Activated T-cell treated with anti-CD3 and anti-CD28 coated beads, Interleukin-2, amount 50 U/mL, for 72 hours (primary cell): ENCODE data around the gene TNFSF8. TPM values are rescaled to one million over a fixed set of nuclear protein-coding genes. Genes with fewer than 3 reads are reported as not detected.
A peak's percentile ranks its signal among the peaks of the same experiment; 100 is the strongest.

ENCODE experiments used
- ATAC-seq, 2 donors: fragments of 150-1000 bp; cut with Tn5 transposase; replicated peaks in 1 of 2; 2 replicates each; pipeline ENCODE4 v1.10.0; 2021; ENCODE audit warnings: moderate library complexity in 2 of 2, mild to moderate bottlenecking in 1 of 2
- DNase-seq, 2 donors: peaks; one replicate each; pipeline ENCODE4 v3.0.0; 2021 to 2022; ENCODE audit warnings: mixed read lengths in 1 of 2
- H3K27ac Mint-ChIP-seq: one replicate; pipeline ENCODE4 v1.8.0; 2022; ENCODE audit warnings: mild to moderate bottlenecking, moderate library complexity, mixed read lengths
- H3K27me3 Mint-ChIP-seq: one replicate; pipeline ENCODE4 v1.8.0; 2022; ENCODE audit warnings: low read depth, mixed read lengths
- H3K36me3 Mint-ChIP-seq, 2 donors: one replicate each; pipeline ENCODE4 v1.8.0; 2022; ENCODE audit warnings: mixed read lengths in 2 of 2, mild to moderate bottlenecking in 1 of 2; ENCODE audit not compliant: insufficient read depth in 2 of 2
- H3K4me1 Mint-ChIP-seq: one replicate; pipeline ENCODE4 v1.8.0; 2022; ENCODE audit warnings: low read depth, mixed read lengths
- H3K4me3 Mint-ChIP-seq, 2 donors: one replicate each; pipeline ENCODE4 v1.8.0; 2022; ENCODE audit warnings: mild to moderate bottlenecking in 2 of 2, mixed read lengths in 2 of 2, moderate library complexity in 2 of 2
- H3K9me3 Mint-ChIP-seq, 2 donors: one replicate each; pipeline ENCODE4 v1.8.0; 2022; ENCODE audit warnings: mixed read lengths in 2 of 2
- total RNA-seq, 2 donors: library from RNA; stranded (reverse); gene quantifications; one replicate each; pipeline ENCODE4 v1.2.3, GENCODE V29; 2022

TNFSF8 gene, protein sequence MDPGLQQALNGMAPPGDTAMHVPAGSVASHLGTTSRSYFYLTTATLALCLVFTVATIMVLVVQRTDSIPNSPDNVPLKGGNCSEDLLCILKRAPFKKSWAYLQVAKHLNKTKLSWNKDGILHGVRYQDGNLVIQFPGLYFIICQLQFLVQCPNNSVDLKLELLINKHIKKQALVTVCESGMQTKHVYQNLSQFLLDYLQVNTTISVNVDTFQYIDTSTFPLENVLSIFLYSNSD
- total RNA-seq = 10 to 100 TPM; 84.2 to 99.5 TPM

DNA sequence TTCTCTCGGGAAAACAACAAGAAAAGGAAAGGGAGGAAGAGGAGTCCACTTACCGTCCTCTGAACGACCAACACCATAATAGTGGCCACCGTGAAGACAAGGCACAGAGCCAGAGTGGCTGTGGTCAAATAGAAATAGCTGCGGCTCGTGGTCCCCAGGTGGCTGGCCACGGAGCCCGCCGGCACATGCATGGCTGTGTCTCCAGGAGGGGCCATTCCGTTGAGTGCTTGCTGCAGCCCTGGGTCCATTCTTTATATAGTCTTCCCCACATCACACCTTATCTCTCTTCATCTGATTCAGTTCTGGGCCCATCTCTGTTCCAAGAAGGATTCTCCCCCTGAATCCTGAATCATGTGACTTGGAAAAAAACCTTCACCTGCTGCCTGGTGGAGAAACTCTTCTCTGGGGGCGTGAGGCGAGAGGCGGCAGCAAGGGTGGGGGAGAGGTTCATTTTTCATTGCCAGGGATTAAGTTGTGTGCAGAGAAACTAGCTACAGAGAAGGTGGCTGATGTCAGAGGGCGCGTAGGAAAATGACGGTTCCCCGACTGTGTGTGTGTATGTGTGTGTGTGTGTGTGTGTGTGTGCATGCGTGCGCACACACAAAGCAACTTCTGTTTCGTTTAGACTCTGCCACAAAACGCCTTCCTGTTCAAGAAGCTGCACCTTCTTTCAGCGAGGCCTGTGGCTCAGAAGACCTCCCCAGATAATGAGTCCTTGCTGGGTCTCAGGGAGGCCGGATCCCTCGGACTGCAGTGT is at the start of gene TNFSF8:
TSS of gene TNFSF8 (minus strand) at position 536 of the 757 bp plus-strand sequence. CDS start at position 248, 288 bp downstream.
- Mint-ChIP-seq H3K4me3 (peak within 1 kb of the TSS; percentile 94 to 95), H3K9me3 (peaks cover 2 to 3% of the 10 kb centered on the region in 2 donors), H3K27ac (peak within 1 kb of the TSS; percentile 96), H3K36me3 (peaks cover 21 to 30% of the 10 kb centered on the region in 2 donors), H3K27me3 (no peaks in the 10 kb centered on the region), H3K4me1 (peaks cover 47% of the 10 kb centered on the region)
- DNase-seq (peak; percentile 74 to 83), ATAC-seq (peak; percentile 86 to 91)

DNA sequence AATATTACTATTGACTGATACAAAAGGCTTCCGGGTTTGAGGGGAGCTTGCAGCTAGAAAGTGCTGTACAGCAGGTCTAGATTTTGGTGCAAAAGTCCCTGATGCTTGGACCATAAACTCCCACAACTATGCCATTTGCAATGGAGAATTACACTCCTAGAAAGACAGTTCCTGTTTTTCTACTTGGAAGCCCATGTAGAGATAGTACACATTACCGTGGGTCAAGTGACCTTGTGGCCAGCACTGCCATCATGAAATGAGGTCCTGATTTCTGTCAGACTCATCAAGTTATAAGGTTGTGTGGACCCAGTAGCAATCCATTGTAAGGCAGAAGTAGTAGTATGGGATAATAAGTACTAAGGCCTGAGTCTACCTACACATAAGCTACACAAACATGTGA is 42.8 kb upstream of the TNFSF8 start:
- no peak for ATAC-seq
- peaks cover 26% of the 10 kb centered on the region for H3K4me1 Mint-ChIP-seq
- H3K4me3 Mint-ChIP-seq = no peak overlapping the region
- DNase-seq = no peak
- peaks cover 5 to 6% of the 10 kb centered on the region in 2 donors for H3K36me3 Mint-ChIP-seq
- H3K27me3 Mint-ChIP-seq = no peaks in the 10 kb centered on the region
- no peak overlapping the region for H3K27ac Mint-ChIP-seq
- H3K9me3 Mint-ChIP-seq = no peaks in the 10 kb centered on the region

DNA sequence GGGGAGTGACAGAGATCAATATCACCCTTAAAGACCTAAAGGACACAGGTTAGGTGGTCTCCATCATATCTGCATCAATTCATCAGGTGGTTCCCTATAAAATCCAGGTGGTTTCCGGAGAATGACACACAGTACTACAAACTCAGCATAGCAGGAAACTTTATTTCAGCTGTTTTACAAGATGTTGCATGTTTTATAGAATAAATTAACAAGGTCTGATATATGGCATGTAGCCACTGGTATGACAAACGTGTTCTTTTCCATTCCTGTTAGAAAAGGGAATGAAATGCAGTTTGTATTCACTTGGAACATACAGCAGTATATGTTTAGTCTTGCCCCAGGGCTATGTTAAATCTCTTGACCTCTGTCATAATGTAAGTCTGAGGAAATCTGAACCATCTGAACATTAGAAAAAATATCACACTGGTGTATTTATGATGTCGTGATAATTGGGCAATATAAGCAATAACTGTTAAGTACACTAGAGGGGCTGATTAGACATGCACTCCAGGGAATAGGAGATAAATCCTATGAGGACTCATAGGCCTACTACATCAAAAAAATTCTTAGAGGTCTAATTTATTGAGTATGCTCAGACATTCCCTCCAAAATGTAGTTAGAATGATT is 42.2 kb upstream of the TNFSF8 start:
- H3K9me3 Mint-ChIP-seq = no peaks in the 10 kb centered on the region
- ATAC-seq = no peak
- H3K36me3 Mint-ChIP-seq = peaks cover 5 to 6% of the 10 kb centered on the region in 2 donors
- DNase-seq = no peak
- H3K4me3 Mint-ChIP-seq = no peak overlapping the region
- no peaks in the 10 kb centered on the region for H3K27me3 Mint-ChIP-seq
- no peak overlapping the region for H3K27ac Mint-ChIP-seq
- H3K4me1 Mint-ChIP-seq = peaks cover 32% of the 10 kb centered on the region

DNA sequence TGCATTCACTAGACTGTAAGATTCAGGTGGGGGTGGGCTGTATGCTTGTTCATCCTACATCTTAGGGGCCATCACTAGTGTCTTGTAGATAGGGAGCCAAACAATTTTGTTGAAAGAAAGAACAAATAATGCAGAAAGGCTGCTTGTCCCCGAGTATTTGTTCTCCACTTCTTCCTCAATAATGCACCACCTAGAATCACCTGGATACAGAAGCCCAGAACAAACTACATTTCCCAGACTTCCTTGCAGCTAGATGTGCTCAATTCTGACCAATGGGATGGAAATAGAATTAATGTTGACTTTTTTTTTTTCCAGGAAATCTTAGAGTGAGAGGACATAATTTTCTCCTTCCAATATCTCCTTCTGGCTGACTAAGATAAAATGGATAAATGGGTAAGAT is 38.9 kb upstream of the TNFSF8 start:
- DNase-seq (no peak), ATAC-seq (peak in 1 of 2 donors; percentile 5)
- peak overlapping the region; percentile 40 to 68 for H3K4me3 Mint-ChIP-seq
- no peaks in the 10 kb centered on the region for H3K27me3 Mint-ChIP-seq
- H3K27ac Mint-ChIP-seq = no peak overlapping the region
- H3K4me1 Mint-ChIP-seq = peaks cover 39% of the 10 kb centered on the region
- peaks cover 0 to 8% of the 10 kb centered on the region in 2 donors for H3K36me3 Mint-ChIP-seq
- peaks cover 2% of the 10 kb centered on the region in 2 donors for H3K9me3 Mint-ChIP-seq

DNA sequence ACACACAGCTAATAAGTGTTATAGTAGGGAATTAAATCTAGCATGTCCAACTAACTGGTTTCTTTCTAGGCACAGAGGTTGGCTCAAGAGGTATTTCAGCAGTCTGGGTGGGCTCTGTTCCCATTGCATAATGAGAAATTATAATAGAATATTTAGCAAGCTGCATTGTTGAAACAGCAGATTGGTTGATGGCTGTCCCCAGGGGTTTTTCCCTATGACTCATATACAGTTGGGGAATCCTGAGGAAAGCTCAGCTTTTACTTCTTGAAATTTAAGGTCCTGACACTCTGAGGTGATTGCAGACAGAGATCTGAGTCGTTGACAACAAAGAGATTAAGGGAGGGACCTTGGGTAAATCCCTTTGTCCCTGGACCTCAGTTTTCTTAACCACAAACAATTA is 38.3 kb upstream of the TNFSF8 start:
- peaks cover 0 to 10% of the 10 kb centered on the region in 2 donors for H3K36me3 Mint-ChIP-seq
- H3K4me1 Mint-ChIP-seq = peaks cover 35% of the 10 kb centered on the region
- ATAC-seq (peak; percentile 69 to 77), DNase-seq (no peak)
- H3K4me3 Mint-ChIP-seq = peak overlapping the region; percentile 40 to 68
- H3K9me3 Mint-ChIP-seq = peaks cover 2% of the 10 kb centered on the region in 2 donors
- H3K27ac Mint-ChIP-seq = no peak overlapping the region
- no peaks in the 10 kb centered on the region for H3K27me3 Mint-ChIP-seq

DNA sequence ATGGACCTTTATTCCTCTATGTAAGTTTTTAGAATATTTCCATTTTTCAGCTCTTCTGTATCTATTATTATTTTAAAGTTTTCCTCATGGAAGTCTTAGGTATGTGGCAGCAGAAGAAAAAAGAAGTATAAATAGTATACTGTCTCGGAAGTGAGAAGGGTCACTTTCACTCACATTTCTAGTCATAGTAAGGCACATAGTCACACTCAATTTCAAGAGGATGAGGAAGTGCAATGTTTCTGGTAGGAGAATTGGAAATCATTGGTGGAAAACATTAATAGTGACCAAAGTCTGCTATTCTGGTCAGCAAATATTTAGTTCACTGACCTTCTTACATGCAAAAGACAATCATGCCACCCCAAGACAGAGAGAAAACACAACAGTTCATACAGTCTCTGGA is 35.2 kb upstream of the TNFSF8 start:
- Mint-ChIP-seq H3K36me3 (peaks cover 16 to 34% of the 10 kb centered on the region in 2 donors), H3K4me1 (peaks cover 33% of the 10 kb centered on the region), H3K4me3 (no peak overlapping the region), H3K9me3 (peaks cover 13 to 14% of the 10 kb centered on the region in 2 donors), H3K27me3 (no peaks in the 10 kb centered on the region), H3K27ac (peak overlapping the region; percentile 67)
- ATAC-seq (no peak), DNase-seq (no peak)

DNA sequence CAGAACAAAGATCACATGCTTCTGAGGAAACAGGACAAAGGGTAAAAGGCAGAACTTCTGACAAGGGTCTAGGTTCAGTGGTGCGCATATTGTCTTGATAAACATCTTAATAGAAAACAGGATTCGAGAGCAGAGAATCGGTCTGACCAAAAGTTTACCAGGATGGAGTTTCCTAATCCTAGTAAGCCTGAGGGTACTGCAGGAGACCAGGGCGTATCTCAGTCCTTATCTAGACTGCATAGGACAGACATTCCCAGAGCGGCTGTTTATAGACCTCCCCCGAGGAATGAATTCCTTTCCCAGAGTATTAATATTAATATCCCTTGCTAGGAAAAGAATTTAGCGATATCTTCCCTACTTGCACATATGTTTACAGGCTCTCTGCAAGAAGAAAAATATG is 32.4 kb upstream of the TNFSF8 start:
- ATAC-seq (no peak), DNase-seq (no peak)
- H3K36me3 Mint-ChIP-seq = peaks cover 27 to 53% of the 10 kb centered on the region in 2 donors
- H3K27me3 Mint-ChIP-seq = no peaks in the 10 kb centered on the region
- H3K27ac Mint-ChIP-seq = no peak overlapping the region
- no peak overlapping the region for H3K4me3 Mint-ChIP-seq
- peaks cover 40% of the 10 kb centered on the region for H3K4me1 Mint-ChIP-seq
- H3K9me3 Mint-ChIP-seq = peaks cover 27% of the 10 kb centered on the region in 2 donors

DNA sequence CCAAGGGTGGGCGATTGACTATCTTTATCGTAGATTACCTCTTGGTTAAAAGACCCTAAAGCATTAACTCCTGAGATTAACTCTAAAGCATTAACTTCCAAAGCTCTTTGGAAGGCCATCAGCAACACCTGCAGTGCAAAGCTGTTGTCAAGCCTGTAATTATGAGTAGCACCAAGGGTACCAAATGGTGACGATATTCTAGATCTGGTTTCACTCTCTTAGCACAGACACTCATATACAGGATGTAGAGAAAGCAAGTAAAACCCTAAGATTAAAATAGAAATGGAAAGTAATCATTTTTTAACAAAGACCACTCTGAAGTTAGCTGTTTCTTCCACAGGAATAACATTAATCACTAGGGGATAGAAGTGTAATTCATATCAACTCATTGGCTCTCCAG is 29.9 kb upstream of the TNFSF8 start:
- no peaks in the 10 kb centered on the region for H3K27me3 Mint-ChIP-seq
- DNase-seq (no peak), ATAC-seq (peak; percentile 24 to 29)
- no peak overlapping the region for H3K27ac Mint-ChIP-seq
- H3K4me3 Mint-ChIP-seq = peak overlapping the region; percentile 1 to 13
- peaks cover 25 to 28% of the 10 kb centered on the region in 2 donors for H3K9me3 Mint-ChIP-seq
- peaks cover 55% of the 10 kb centered on the region for H3K4me1 Mint-ChIP-seq
- H3K36me3 Mint-ChIP-seq = peaks cover 29 to 56% of the 10 kb centered on the region in 2 donors

DNA sequence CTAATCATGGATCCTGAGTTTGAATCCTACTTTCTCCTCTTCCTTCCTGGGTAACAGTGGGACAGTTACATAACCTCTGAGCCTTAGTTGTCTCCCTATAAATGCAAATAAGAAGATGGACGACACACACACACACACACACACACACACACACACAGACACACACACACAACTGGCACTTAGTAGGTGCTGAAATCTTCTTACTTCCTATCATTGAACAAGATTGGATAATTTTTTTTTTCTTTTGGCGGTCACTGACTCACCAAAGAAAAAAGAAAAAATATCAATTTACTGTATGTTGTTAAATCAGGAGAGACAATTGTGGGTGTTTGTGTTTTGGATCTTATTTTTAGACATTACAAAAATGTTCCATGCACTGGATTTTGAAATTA is 28.4 kb upstream of the TNFSF8 start:
- peaks cover 69% of the 10 kb centered on the region for H3K4me1 Mint-ChIP-seq
- peaks cover 25 to 28% of the 10 kb centered on the region in 2 donors for H3K9me3 Mint-ChIP-seq

DNA sequence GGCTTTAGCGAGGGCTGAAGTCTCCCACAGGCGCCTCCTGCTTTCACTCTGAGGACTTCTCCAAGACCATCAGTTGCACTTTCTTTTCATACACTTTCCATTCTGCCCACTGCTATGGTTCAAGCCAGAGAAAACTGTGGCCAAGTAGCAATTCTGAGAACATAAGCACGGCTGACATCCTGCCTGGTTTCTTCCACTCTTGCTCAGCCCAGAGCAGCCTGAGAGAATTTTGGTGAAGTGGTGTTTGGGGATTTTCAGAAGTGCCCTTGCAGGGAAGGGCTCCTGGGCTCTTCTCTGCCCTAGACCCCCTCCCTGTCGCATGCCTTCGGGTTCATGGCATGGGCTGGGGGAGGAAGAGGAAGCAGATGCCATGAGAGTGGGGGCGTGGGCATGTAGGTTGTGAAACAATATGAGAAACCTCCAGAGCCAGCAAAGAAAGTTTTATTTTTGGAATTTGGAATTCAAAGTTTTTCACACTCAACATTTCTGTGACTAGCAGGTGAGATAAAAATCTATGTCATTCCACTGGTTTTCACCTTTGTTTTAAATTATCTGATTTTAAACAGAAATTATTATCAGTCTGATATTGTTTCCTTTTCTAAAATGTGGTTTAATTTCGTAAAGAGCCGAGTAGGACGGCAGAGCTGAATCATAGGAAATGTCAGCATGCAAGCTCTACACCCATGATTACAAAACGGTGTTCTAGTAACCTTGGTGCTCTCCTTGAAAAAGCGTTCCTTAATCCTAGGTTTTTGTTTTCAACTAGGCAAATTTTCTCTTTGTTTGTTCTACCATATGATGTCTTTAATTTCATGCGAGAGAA is 27.8 kb upstream of the TNFSF8 start:
- H3K27me3 Mint-ChIP-seq = no peaks in the 10 kb centered on the region
- H3K4me1 Mint-ChIP-seq = peaks cover 74% of the 10 kb centered on the region
- peaks cover 29 to 50% of the 10 kb centered on the region in 2 donors for H3K36me3 Mint-ChIP-seq
- peak overlapping the region; percentile 84 to 85 for H3K4me3 Mint-ChIP-seq
- peaks cover 25 to 28% of the 10 kb centered on the region in 2 donors for H3K9me3 Mint-ChIP-seq
- H3K27ac Mint-ChIP-seq = peak overlapping the region; percentile 77
- peak; percentile 88 to 90 for ATAC-seq
- DNase-seq = peak; percentile 58 to 60

More for the DNA sequence above, 28.4 kb upstream of the TNFSF8 start:
- peaks cover 29 to 50% of the 10 kb centered on the region in 2 donors for H3K36me3 Mint-ChIP-seq
- H3K4me3 Mint-ChIP-seq = peak overlapping the region; percentile 84 to 85
- H3K27ac Mint-ChIP-seq = peak overlapping the region; percentile 77
- no peaks in the 10 kb centered on the region for H3K27me3 Mint-ChIP-seq
- no peak for DNase-seq
- ATAC-seq = no peak

DNA sequence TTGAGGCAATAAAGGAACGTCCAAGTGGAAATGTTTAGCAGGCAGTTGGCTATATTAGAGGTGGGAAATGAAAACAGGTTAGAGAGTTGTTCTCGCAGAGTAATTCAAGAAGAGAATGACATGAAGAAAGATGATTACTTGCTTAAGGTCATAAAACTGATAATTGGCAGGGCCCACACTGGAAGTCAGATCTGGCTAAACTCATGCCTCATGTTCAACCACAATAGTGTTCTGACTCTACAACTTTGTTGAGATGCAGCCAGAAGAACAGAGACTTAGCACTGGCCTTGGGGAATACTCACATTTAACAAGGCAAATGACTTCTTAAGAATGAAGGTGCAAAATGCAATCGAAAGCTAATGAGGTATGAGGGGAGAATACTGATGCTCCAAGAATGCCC is 27.2 kb upstream of the TNFSF8 start:
- Mint-ChIP-seq H3K27ac (peak overlapping the region; percentile 59), H3K27me3 (no peaks in the 10 kb centered on the region), H3K9me3 (peaks cover 22 to 28% of the 10 kb centered on the region in 2 donors), H3K36me3 (peaks cover 27 to 45% of the 10 kb centered on the region in 2 donors), H3K4me3 (peak overlapping the region; percentile 16 to 84), H3K4me1 (peaks cover 74% of the 10 kb centered on the region)
- ATAC-seq (peak; percentile 66 to 67), DNase-seq (peak; percentile 9 to 14)

DNA sequence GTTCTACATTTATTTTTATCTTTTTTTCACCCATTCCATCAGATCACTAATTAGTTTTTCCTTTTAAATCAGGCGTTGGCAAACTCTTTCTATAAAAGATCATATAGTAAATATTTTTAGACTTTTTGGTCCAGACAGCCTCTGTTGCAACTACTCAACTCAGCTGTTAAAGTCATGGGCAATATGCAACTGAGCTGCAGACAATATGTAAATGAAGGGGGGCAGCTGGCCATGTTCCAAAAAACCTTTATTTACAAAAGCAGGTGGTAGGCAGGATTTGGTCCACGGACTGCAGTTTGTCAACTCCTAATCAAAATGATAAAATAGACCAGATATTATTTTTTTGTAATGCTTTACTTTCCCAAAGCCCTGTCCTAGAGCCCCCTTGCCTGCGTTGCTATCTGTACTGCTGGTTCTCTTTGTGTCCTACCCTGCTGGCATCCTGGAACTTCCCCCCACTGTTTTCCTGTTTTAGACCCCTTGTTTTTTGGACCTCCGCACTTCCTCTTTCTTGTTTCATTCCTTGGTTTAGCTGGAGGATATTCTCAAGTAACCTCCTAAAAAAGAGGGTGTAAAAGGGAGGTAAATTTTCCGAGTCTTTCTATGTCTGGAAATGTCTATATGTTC is 24.7 kb upstream of the TNFSF8 start:
- Mint-ChIP-seq H3K27ac (peak overlapping the region; percentile 26), H3K36me3 (peaks cover 12 to 20% of the 10 kb centered on the region in 2 donors), H3K9me3 (peaks cover 12 to 15% of the 10 kb centered on the region in 2 donors), H3K4me3 (no peak overlapping the region), H3K27me3 (no peaks in the 10 kb centered on the region), H3K4me1 (peaks cover 66% of the 10 kb centered on the region)
- DNase-seq = no peak
- no peak for ATAC-seq
